Coronary artery (tissue), 2 donors: Measurements from ENCODE around the gene GPHN.
A peak's percentile ranks its signal among the peaks of the same experiment; 100 is the strongest.
"Not testable (repeated sequence)": the region's sequence is repeated elsewhere in the genome, so short reads cannot be mapped to it uniquely, and the experiment has no call there.

Experiments
- DNase-seq: peaks from one replicate; pipeline ENCODE4 v3.0.0-alpha.2; 2017; ENCODE audit warnings: low spot score
- H3K27ac ChIP-seq, 2 donors: fragments of 200-600 bp; sonication (generic); one replicate each; pipeline ENCODE4 v1.5.1; 2016 to 2019
- H3K4me3 ChIP-seq: fragments of 200-600 bp; sonication (generic); 2 replicates; pipeline ENCODE4 v1.5.1; 2016; ENCODE audit warnings: mild to moderate bottlenecking, moderate library complexity
- TF ChIP-seq, protein P1 (sequence below): fragments of 200-600 bp; sonication (generic); IDR thresholded peaks from one replicate; pipeline ENCODE4 v1.5.1; 2019; ENCODE audit warnings: antibody characterized with exemption

Gene GPHN

GRCh38 chr14:66724996-66725395 is 217.0 kb downstream of the GPHN start:
- no peak for DNase-seq
- H3K4me3 ChIP-seq, result no peak overlapping the region
- TF ChIP-seq, protein P1, sequence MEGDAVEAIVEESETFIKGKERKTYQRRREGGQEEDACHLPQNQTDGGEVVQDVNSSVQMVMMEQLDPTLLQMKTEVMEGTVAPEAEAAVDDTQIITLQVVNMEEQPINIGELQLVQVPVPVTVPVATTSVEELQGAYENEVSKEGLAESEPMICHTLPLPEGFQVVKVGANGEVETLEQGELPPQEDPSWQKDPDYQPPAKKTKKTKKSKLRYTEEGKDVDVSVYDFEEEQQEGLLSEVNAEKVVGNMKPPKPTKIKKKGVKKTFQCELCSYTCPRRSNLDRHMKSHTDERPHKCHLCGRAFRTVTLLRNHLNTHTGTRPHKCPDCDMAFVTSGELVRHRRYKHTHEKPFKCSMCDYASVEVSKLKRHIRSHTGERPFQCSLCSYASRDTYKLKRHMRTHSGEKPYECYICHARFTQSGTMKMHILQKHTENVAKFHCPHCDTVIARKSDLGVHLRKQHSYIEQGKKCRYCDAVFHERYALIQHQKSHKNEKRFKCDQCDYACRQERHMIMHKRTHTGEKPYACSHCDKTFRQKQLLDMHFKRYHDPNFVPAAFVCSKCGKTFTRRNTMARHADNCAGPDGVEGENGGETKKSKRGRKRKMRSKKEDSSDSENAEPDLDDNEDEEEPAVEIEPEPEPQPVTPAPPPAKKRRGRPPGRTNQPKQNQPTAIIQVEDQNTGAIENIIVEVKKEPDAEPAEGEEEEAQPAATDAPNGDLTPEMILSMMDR, result no peak
- H3K27ac ChIP-seq, result no peak overlapping the region

GRCh38 chr14:66731298-66731697 is 223.4 kb downstream of the GPHN start:
- not testable (repeated sequence) for DNase-seq, H3K27ac ChIP-seq, H3K4me3 ChIP-seq

GRCh38 chr14:66735853-66736252 is 227.9 kb downstream of the GPHN start:
- Histone ChIP-seq H3K27ac (no peak overlapping the region), H3K4me3 (no peak overlapping the region)
- DNase-seq, result no peak
- TF ChIP-seq, protein P1, result no peak

- no peak overlapping the region for H3K4me3 ChIP-seq
- no peak overlapping the region for H3K27ac ChIP-seq
- TF ChIP-seq, protein P1, result no peak
- DNase-seq, result no peak
These were observed 231.9 kb downstream of the GPHN start for GRCh38 chr14:66739826-66740225.

GRCh38 chr14:66745078-66745477 is 237.1 kb downstream of the GPHN start:
- TF ChIP-seq, protein P1, result no peak

GRCh38 chr14:66746316-66747006 is 238.5 kb downstream of the GPHN start:
- no peak overlapping the region for H3K4me3 ChIP-seq
- TF ChIP-seq, protein P1, result peak; percentile 29
- DNase-seq, result no peak
- no peak overlapping the region for H3K27ac ChIP-seq

More at GRCh38 chr14:66745078-66745477, 237.1 kb downstream of the GPHN start:
- Histone ChIP-seq H3K4me3 (no peak overlapping the region), H3K27ac (no peak overlapping the region)
- DNase-seq, result no peak

GRCh38 chr14:66752109-66752508 is 244.2 kb downstream of the GPHN start:
- TF ChIP-seq, protein P1, result no peak
- DNase-seq, result no peak
- Histone ChIP-seq H3K4me3 (no peak overlapping the region), H3K27ac (no peak overlapping the region)
